K562 (cell line): ENCODE measurements around the gene CIART. TPM values are rescaled to one million over a fixed set of nuclear protein-coding genes. Genes with fewer than 3 reads are reported as not detected.

Source experiments
- GTF2E2 ChIP-seq: fragments of 200-800 bp; sonication (Bioruptor generic); IDR thresholded peaks from 2 replicates; pipeline ENCODE4 v1.6.1; 2016; ENCODE audit warnings: missing genetic modification characterization, missing compliant biosample characterization
- LCOR ChIP-seq: sonication (generic); formaldehyde crosslinking; IDR thresholded peaks from 2 replicates; pipeline ENCODE4 v1.8.0; 2022; ENCODE audit warnings: mild to moderate bottlenecking, missing genetic modification reagents
- NELFE ChIP-seq: IDR thresholded peaks from 2 replicates; pipeline ENCODE4 v1.6.1; 2011; ENCODE audit warnings: mild to moderate bottlenecking; ENCODE audit not compliant: insufficient read depth, insufficient read length
- NFE2 ChIP-seq: IDR thresholded peaks from 2 replicates; pipeline ENCODE4 v1.6.1; 2014; ENCODE audit warnings: antibody characterized with exemption, low read depth
- NUFIP1 ChIP-seq: fragments of 450-650 bp; IDR thresholded peaks from 2 replicates; pipeline ENCODE4 v1.6.1; 2018; ENCODE audit not compliant: partially characterized antibody
- RAD51 ChIP-seq: fragments of 450-650 bp; IDR thresholded peaks from 2 replicates; pipeline ENCODE4 v1.7.1; 2016; ENCODE audit warnings: low read depth, mild to moderate bottlenecking, borderline replicate concordance
- WHSC1 ChIP-seq: IDR thresholded peaks from one replicate; pipeline ENCODE4 v1.6.1; 2012; ENCODE audit warnings: low read length, control low read depth, inconsistent platforms
- YBX1 ChIP-seq: fragments of 450-650 bp; IDR thresholded peaks from 2 replicates; pipeline ENCODE4 v1.7.1; 2016; ENCODE audit warnings: mild to moderate bottlenecking
- ZNF12 ChIP-seq: sonication (generic); formaldehyde crosslinking; IDR thresholded peaks from 2 replicates; pipeline ENCODE4 v1.4.0; 2020; ENCODE audit warnings: mild to moderate bottlenecking, missing genetic modification reagents
- ZNF561 ChIP-seq: fragments of 450-650 bp; formaldehyde crosslinking; conservative IDR thresholded peaks from 2 replicates; pipeline ENCODE4 v1.4.0; 2020; ENCODE audit warnings: mild to moderate bottlenecking, moderate library complexity
- polyA plus RNA-seq, 8 experiments: library from polyadenylated mRNA; depleted of rRNA in 4 of 8; stranded (reverse) in 5 of 8; unstranded in 3 of 8; fragments of >200 nt; fragmentation: Nextera tagmentation in 2 of 8; fragmentation: Illumina TruSeq in 1 of 8; extraction: Ambion mirVana in 2 of 8; extraction: Trizol in 1 of 8; gene quantifications; 2 replicates each; pipeline versions ENCODE4 v1.2.1 to v1.2.3, GENCODE V29; 2011 to 2014; ENCODE audit warnings: inconsistent platforms in 1 of 8, missing spikeins in 1 of 8
- total RNA-seq, 7 experiments: library from RNA; depleted of rRNA in 6 of 7; stranded (reverse); fragments of >200 nt in 6 of 7; fragmentation: Illumina TruSeq in 2 of 7; extraction: Trizol in 2 of 7; gene quantifications; 2 replicates each; pipeline versions ENCODE4 v1.2.1 to v1.2.3, GENCODE V29; 2011 to 2021; ENCODE audit warnings: low replicate concordance in 1 of 7
- TF ChIP-seq, protein P1 (sequence below): IDR thresholded peaks from 3 replicates; pipeline ENCODE4 v1.6.1; 2011; ENCODE audit warnings: borderline replicate concordance, mild to moderate bottlenecking; ENCODE audit not compliant: insufficient read length, insufficient read depth
- TF ChIP-seq, protein P2 (sequence below): fragments of 250-450 bp; sonication (Bioruptor Pico); IDR thresholded peaks from 2 replicates; pipeline ENCODE4 v1.8.0; 2022; ENCODE audit warnings: moderate library complexity, mild to moderate bottlenecking, inconsistent platforms
- TF ChIP-seq, protein P3 (sequence below): fragments of 450-650 bp; IDR thresholded peaks from 2 replicates; pipeline ENCODE4 v1.6.1; 2017; ENCODE audit warnings: antibody characterized with exemption
- TF ChIP-seq, protein P4 (sequence below): fragments of 450-650 bp; IDR thresholded peaks from 2 replicates; pipeline ENCODE4 v1.6.1; 2016; ENCODE audit warnings: low read depth, mild to moderate bottlenecking, moderate library complexity
- TF ChIP-seq, protein P5 (sequence below): fragments of 250-450 bp; sonication (Bioruptor Pico); IDR thresholded peaks from 2 replicates; pipeline ENCODE4 v1.5.0; 2021; ENCODE audit warnings: mild to moderate bottlenecking, borderline replicate concordance
- TF ChIP-seq, protein P6 (sequence below): fragments of 250-450 bp; sonication (Bioruptor Pico); IDR thresholded peaks from 2 replicates; pipeline ENCODE4 v1.4.0; 2020; ENCODE audit warnings: mild to moderate bottlenecking, moderate library complexity

CIART gene
- total and polyA plus RNA-seq, 9 of the 15 experiments (the other 6 are each of a cell fraction or from before 2014, with no cell fraction given): 0.07 to 0.35 (median 0.19) TPM; not detected in 2

DNA sequence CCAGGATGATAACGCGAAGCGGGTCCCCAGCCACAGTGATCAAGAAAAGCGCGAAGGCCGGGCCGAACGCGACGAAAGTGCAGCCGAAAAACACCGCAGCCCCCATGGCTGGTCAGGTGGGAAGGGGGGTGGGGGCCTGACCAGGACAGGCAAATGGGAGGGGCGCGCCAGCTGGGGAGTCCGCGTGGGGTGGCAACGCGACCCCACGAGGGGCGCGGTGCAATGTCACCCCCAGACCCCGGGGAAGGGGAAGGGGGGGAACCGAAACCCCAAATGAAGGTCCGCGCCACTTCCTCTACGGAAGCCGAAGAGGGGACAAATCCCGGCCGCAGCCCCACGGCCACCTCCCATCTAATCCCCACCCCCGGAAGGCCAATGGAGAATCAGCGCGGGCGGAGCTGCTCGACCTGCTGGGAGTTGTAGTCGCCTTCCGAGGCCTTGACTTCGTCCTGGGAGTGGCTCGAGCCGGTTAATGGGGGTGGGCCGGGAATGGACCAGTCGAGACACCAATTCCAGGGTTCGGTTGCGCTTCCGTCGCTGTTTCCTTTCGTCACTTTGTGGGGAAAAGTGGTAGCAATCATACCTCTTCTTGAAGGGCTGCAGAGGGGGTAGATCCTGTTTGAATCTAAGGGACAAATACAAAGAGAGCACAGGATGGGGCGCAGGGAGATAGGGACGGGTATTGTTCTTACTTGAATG is 13.5 kb upstream of the CIART start, which contains the start of gene APH1A (continued):
- TF ChIP-seq NUFIP1 (no peak), RAD51 (0 out of 2 replicates have a peak, but pooled peaks have one; percentile 25), GTF2E2 (tag) (peak; percentile 73; the same call in 1 of the 2 replicates), LCOR (peak; percentile 84; the same call in 1 of the 2 replicates), ZNF561 (CRISPR knock-in tag) (no peak), YBX1 (no peak), NELFE (no peak), WHSC1 (no peak), ZNF12 (CRISPR knock-in tag) (no peak), NFE2 (no peak)
- TF ChIP-seq, protein P1, sequence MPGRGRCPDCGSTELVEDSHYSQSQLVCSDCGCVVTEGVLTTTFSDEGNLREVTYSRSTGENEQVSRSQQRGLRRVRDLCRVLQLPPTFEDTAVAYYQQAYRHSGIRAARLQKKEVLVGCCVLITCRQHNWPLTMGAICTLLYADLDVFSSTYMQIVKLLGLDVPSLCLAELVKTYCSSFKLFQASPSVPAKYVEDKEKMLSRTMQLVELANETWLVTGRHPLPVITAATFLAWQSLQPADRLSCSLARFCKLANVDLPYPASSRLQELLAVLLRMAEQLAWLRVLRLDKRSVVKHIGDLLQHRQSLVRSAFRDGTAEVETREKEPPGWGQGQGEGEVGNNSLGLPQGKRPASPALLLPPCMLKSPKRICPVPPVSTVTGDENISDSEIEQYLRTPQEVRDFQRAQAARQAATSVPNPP: no peak
- TF ChIP-seq, protein P2, sequence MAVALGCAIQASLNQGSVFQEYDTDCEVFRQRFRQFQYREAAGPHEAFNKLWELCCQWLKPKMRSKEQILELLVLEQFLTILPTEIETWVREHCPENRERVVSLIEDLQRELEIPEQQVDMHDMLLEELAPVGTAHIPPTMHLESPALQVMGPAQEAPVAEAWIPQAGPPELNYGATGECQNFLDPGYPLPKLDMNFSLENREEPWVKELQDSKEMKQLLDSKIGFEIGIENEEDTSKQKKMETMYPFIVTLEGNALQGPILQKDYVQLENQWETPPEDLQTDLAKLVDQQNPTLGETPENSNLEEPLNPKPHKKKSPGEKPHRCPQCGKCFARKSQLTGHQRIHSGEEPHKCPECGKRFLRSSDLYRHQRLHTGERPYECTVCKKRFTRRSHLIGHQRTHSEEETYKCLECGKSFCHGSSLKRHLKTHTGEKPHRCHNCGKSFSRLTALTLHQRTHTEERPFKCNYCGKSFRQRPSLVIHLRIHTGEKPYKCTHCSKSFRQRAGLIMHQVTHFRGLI (CRISPR knock-in tag): no peak
- TF ChIP-seq, protein P3, sequence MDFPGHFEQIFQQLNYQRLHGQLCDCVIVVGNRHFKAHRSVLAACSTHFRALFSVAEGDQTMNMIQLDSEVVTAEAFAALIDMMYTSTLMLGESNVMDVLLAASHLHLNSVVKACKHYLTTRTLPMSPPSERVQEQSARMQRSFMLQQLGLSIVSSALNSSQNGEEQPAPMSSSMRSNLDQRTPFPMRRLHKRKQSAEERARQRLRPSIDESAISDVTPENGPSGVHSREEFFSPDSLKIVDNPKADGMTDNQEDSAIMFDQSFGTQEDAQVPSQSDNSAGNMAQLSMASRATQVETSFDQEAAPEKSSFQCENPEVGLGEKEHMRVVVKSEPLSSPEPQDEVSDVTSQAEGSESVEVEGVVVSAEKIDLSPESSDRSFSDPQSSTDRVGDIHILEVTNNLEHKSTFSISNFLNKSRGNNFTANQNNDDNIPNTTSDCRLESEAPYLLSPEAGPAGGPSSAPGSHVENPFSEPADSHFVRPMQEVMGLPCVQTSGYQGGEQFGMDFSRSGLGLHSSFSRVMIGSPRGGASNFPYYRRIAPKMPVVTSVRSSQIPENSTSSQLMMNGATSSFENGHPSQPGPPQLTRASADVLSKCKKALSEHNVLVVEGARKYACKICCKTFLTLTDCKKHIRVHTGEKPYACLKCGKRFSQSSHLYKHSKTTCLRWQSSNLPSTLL: no peak
- TF ChIP-seq, protein P4, sequence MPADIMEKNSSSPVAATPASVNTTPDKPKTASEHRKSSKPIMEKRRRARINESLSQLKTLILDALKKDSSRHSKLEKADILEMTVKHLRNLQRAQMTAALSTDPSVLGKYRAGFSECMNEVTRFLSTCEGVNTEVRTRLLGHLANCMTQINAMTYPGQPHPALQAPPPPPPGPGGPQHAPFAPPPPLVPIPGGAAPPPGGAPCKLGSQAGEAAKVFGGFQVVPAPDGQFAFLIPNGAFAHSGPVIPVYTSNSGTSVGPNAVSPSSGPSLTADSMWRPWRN: no peak
- TF ChIP-seq, protein P5, sequence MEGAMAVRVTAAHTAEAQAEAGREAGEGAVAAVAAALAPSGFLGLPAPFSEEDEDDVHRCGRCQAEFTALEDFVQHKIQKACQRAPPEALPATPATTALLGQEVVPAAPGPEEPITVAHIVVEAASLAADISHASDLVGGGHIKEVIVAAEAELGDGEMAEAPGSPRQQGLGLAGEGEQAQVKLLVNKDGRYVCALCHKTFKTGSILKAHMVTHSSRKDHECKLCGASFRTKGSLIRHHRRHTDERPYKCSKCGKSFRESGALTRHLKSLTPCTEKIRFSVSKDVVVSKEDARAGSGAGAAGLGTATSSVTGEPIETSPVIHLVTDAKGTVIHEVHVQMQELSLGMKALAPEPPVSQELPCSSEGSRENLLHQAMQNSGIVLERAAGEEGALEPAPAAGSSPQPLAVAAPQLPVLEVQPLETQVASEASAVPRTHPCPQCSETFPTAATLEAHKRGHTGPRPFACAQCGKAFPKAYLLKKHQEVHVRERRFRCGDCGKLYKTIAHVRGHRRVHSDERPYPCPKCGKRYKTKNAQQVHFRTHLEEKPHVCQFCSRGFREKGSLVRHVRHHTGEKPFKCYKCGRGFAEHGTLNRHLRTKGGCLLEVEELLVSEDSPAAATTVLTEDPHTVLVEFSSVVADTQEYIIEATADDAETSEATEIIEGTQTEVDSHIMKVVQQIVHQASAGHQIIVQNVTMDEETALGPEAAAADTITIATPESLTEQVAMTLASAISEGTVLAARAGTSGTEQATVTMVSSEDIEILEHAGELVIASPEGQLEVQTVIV (CRISPR knock-in tag): no peak
- TF ChIP-seq, protein P6, sequence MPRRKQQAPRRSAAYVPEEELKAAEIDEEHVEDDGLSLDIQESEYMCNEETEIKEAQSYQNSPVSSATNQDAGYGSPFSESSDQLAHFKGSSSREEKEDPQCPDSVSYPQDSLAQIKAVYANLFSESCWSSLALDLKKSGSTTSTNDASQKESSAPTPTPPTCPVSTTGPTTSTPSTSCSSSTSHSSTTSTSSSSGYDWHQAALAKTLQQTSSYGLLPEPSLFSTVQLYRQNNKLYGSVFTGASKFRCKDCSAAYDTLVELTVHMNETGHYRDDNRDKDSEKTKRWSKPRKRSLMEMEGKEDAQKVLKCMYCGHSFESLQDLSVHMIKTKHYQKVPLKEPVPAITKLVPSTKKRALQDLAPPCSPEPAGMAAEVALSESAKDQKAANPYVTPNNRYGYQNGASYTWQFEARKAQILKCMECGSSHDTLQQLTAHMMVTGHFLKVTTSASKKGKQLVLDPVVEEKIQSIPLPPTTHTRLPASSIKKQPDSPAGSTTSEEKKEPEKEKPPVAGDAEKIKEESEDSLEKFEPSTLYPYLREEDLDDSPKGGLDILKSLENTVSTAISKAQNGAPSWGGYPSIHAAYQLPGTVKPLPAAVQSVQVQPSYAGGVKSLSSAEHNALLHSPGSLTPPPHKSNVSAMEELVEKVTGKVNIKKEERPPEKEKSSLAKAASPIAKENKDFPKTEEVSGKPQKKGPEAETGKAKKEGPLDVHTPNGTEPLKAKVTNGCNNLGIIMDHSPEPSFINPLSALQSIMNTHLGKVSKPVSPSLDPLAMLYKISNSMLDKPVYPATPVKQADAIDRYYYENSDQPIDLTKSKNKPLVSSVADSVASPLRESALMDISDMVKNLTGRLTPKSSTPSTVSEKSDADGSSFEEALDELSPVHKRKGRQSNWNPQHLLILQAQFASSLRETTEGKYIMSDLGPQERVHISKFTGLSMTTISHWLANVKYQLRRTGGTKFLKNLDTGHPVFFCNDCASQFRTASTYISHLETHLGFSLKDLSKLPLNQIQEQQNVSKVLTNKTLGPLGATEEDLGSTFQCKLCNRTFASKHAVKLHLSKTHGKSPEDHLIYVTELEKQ (CRISPR knock-in tag): no peak
